ENCODE results near the gene EFCAB13. TPM values are rescaled to one million over a fixed set of nuclear protein-coding genes. Genes with fewer than 3 reads are reported as not detected.
A peak's percentile ranks its signal among the peaks of the same experiment; 100 is the strongest.

The EFCAB13 gene
- total RNA-seq, 6 experiments from 2014 or later = 0.59 to 1.8 (median 1.2) TPM

DNA sequence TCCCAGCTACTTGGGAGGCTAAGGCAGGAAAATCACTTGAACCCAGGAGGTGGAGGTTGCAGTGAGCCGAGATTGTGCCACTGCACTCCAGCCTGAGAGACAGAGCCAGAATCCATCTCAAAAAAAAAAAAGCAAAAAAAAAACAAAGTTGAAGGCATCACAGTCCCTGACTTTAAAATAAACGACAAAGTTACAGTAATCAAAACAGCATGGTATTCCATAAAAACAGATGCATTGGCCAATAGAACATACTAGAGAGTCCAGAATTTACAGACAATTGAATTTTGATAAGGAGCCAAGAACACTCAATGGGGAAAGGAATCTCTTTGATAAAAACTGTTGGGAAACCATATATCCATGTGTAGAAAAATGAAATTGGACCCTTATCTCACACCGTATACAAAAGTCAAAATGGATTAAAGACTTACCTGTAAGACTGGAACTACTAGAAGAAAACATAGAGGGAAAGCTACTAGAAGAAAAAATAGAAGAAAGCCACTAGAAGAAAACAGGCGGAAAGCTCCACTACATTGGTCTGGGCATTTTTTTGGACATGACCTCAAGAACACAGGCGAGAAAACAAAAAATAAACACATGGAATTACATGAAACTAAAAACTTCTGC is 2.8 kb upstream of the EFCAB13 start:
- Mint-ChIP-seq H3K9me3 (peaks cover 15% of the 10 kb centered on the region), H3K27ac (no peak overlapping the region), H3K4me1 (ENCODE audit: low read depth) (peaks cover 35% of the 10 kb centered on the region), H3K36me3 (ENCODE audit: low read depth) (peaks cover 6% of the 10 kb centered on the region), H3K4me3 (no peak overlapping the region), H3K27me3 (ENCODE audit: insufficient read depth) (no peaks in the 10 kb centered on the region; the same call in none of the 2 replicates)
- TF ChIP-seq, protein P1, sequence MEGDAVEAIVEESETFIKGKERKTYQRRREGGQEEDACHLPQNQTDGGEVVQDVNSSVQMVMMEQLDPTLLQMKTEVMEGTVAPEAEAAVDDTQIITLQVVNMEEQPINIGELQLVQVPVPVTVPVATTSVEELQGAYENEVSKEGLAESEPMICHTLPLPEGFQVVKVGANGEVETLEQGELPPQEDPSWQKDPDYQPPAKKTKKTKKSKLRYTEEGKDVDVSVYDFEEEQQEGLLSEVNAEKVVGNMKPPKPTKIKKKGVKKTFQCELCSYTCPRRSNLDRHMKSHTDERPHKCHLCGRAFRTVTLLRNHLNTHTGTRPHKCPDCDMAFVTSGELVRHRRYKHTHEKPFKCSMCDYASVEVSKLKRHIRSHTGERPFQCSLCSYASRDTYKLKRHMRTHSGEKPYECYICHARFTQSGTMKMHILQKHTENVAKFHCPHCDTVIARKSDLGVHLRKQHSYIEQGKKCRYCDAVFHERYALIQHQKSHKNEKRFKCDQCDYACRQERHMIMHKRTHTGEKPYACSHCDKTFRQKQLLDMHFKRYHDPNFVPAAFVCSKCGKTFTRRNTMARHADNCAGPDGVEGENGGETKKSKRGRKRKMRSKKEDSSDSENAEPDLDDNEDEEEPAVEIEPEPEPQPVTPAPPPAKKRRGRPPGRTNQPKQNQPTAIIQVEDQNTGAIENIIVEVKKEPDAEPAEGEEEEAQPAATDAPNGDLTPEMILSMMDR (IDR thresholded peaks at IDR 0.05) = no peak
- no peak for DNase-seq

DNA sequence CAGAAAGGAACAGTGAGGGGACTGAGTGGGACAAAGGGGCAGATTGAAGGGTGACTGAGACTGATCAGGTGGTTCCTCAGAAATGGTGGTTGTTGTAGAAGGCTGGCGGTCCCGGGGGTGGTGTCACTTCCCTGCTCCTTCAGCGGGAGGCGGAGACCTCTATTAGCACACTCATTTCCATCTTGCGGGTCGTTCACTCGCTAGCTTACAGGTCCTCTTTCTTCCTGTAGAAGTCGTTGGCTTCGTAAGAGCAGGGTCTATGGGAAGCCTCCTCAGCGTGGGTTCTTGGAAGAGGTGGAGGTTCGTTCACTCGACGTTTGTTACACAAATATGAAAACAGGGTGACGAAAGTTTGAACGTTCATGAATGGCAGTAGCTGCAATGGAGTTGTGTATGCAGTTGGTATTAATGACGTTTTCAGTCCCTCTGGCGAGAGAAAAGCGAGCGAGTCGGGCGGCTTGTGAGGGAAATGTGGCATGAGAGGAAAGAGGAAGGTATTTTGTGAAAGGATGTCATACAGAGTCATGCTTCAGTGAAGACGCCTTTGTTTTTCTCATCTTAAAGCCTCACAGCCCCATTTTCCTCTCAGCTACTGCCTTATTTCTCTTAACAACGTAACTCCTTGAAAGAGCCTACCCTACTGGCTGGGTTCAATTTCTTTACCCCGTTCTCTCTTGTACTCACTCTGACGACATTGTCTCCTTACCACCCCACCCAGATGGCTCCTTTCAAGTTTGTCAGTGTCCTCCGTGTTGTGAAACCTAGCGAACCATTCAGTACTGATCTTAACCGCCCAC is 667 bp downstream of the EFCAB13 start:
- Mint-ChIP-seq H3K27ac (peak overlapping the region; percentile 91), H3K9me3 (peaks cover 15% of the 10 kb centered on the region), H3K36me3 (ENCODE audit: low read depth) (peaks cover 6% of the 10 kb centered on the region), H3K4me1 (ENCODE audit: low read depth) (peaks cover 21% of the 10 kb centered on the region; the same call in 1 of the 2 replicates), H3K27me3 (ENCODE audit: insufficient read depth) (peaks cover 2% of the 10 kb centered on the region), H3K4me3 (peak overlapping the region; percentile 97)
- no peak for DNase-seq
- TF ChIP-seq, protein P1 (IDR thresholded peaks at IDR 0.05) = no peak

DNA sequence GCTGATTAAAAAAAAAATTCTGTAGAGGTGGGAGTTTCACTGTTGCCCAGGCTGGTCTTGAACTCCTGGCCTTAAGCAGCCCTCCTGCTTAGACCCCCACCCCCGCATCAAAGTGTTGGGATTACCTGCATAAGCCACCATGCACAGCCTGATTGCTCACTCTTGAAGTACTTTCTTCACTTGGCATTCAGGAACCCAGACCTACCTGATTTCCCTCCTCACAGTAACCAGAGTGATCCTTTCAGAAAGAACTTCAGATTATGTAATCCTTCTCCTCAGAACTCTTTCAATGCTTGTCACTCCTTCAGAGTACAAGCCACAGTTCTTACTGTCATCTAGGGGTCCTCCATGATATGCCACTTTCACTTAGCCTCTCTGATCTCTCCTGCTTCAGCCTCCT is 1.4 kb downstream of the EFCAB13 start:
- TF ChIP-seq, protein P1 (IDR thresholded peaks at IDR 0.05) = no peak
- H3K4me3 Mint-ChIP-seq = peak overlapping the region; percentile 13; the same call in 1 of the 2 replicates
- H3K9me3 Mint-ChIP-seq = peaks cover 13% of the 10 kb centered on the region
- peaks cover 21% of the 10 kb centered on the region; the same call in 1 of the 2 replicates for H3K4me1 Mint-ChIP-seq (ENCODE audit: low read depth)
- peaks cover 6% of the 10 kb centered on the region for H3K36me3 Mint-ChIP-seq (ENCODE audit: low read depth)
- peaks cover 2% of the 10 kb centered on the region for H3K27me3 Mint-ChIP-seq (ENCODE audit: insufficient read depth)
- H3K27ac Mint-ChIP-seq = no peak overlapping the region
- DNase-seq = no peak

DNA sequence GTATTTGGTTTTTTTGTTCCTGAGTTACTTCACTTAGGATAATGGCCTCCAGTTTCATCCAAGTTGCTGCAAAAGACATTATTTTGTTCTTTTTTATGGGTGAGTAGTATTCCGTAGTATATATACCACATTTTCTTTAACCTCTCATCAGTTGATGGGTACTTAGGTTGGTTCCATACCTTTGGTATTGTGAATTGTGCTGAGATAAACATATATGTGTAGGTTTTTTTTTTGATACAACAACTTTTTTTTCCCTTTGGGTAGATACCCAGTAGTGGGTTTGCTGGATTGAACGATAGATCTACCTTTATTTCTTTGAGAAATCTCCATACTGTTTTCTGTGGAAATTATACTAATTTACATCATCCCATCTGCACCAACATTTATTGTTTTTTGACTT is 6.8 kb downstream of the EFCAB13 start:
- TF ChIP-seq, protein P1 (IDR thresholded peaks at IDR 0.05) = no peak

DNA sequence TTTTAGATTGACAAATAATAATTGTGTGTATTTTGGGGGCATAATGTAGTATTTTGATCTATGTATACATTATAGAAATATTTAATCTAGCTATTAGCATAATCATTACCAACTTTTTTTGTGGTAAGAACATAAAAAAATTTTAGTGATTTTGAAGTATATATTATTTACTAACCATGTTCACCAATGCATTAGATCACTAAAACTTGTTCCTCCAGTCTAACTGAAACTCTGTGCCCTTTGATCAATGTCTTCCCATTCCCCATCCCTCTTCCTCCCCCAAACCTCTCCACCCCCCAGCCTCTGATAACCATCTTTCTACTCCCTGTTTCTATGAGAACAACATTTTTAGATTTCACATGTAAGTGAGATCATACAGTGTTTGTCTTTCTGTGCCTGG is 8.5 kb downstream of the EFCAB13 start:
- no peaks in the 10 kb centered on the region for H3K36me3 Mint-ChIP-seq (ENCODE audit: low read depth)
- H3K4me3 Mint-ChIP-seq = no peak overlapping the region
- no peaks in the 10 kb centered on the region for H3K9me3 Mint-ChIP-seq
- DNase-seq = no peak
- TF ChIP-seq, protein P1 (IDR thresholded peaks at IDR 0.05) = no peak
- no peaks in the 10 kb centered on the region for H3K4me1 Mint-ChIP-seq (ENCODE audit: low read depth)
- peaks cover 2% of the 10 kb centered on the region; the same call in 1 of the 2 replicates for H3K27me3 Mint-ChIP-seq (ENCODE audit: insufficient read depth)
- no peak overlapping the region for H3K27ac Mint-ChIP-seq

More for the DNA sequence above, 6.8 kb downstream of the EFCAB13 start:
- Mint-ChIP-seq H3K4me1 (ENCODE audit: low read depth) (peaks cover under 1% of the 10 kb centered on the region; the same call in 1 of the 2 replicates), H3K9me3 (no peaks in the 10 kb centered on the region), H3K27me3 (ENCODE audit: insufficient read depth) (peaks cover 2% of the 10 kb centered on the region; the same call in 1 of the 2 replicates), H3K4me3 (no peak overlapping the region), H3K36me3 (ENCODE audit: low read depth) (no peaks in the 10 kb centered on the region), H3K27ac (no peak overlapping the region)
- DNase-seq = no peak

Data from HFFc6 (cell line).